GM21367 (cell line): Measurements from ENCODE around the gene CLPSL1.
A peak's percentile ranks its signal among the peaks of the same experiment; 100 is the strongest.
"Not testable (repeated sequence)": the region's sequence is repeated elsewhere in the genome, so short reads cannot be mapped to it uniquely, and the experiment has no call there.

Source experiments
- ATAC-seq: cut with Tn5 transposase; IDR thresholded peaks from one replicate; pipeline ENCODE4 v1.9.1; 2021; ENCODE audit not compliant: unreplicated experiment

CLPSL1 gene

GRCh38 chr6:35780719-35781118, at the start of gene CLPSL1:
Gene CLPSL1 (plus strand): TSS chr6:35781019. CDS start chr6:35781111, 92 bp downstream.
- ATAC-seq = no peak

DNA sequence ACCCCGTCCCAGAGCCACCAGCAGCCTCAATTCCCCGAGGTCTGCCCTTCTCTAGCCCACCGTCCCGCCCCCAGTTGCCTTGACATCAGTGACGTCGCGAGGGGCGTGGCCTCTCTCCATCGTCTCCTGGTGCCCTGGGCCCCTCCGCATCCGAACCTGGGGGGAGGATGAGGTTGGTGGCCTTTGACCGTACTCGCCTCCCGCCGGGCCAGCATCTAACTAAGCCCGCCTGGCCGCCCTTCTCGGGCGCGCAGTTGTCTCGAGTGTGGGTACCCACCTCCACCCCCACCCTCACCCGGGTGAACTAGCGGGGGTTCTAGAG, 49.4 kb upstream of the CLPSL1 start:
- peak; percentile 24 for ATAC-seq

GRCh38 chr6:35731736-35732532, 48.9 kb upstream of the CLPSL1 start:
- ATAC-seq = peak; percentile 40

DNA sequence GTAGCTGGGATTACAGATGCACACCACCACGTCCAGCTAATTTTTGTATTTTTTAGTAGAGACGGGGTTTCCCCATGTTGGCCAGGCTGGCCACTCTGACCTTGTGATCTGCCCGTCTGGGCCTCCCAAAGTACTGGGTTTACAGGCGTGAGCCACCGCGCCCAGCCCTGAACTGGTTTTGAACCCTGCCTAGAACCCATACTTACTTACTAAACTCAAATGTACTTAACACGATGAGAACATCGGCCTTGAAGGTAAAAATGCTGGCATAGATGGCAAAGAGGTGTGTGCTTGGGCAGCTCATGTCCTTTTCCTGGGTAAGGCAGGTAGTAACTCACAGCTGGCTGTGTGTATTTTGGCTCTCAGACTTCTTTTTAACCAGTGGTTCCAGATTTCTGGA, 47.2 kb upstream of the CLPSL1 start:
- ATAC-seq = no peak

GRCh38 chr6:35734319-35734718, 46.5 kb upstream of the CLPSL1 start:
- not testable (repeated sequence) for ATAC-seq

GRCh38 chr6:35735452-35735851, 45.4 kb upstream of the CLPSL1 start:
- ATAC-seq = no peak

- ATAC-seq = no peak
These were observed 44.4 kb upstream of the CLPSL1 start for GRCh38 chr6:35736253-35736894.

GRCh38 chr6:35736982-35737412, 43.8 kb upstream of the CLPSL1 start, which contains the start of gene ARMC12:
Gene ARMC12 (plus strand): TSS chr6:35737032. CDS start chr6:35737109, 77 bp downstream.
- no peak for ATAC-seq

DNA sequence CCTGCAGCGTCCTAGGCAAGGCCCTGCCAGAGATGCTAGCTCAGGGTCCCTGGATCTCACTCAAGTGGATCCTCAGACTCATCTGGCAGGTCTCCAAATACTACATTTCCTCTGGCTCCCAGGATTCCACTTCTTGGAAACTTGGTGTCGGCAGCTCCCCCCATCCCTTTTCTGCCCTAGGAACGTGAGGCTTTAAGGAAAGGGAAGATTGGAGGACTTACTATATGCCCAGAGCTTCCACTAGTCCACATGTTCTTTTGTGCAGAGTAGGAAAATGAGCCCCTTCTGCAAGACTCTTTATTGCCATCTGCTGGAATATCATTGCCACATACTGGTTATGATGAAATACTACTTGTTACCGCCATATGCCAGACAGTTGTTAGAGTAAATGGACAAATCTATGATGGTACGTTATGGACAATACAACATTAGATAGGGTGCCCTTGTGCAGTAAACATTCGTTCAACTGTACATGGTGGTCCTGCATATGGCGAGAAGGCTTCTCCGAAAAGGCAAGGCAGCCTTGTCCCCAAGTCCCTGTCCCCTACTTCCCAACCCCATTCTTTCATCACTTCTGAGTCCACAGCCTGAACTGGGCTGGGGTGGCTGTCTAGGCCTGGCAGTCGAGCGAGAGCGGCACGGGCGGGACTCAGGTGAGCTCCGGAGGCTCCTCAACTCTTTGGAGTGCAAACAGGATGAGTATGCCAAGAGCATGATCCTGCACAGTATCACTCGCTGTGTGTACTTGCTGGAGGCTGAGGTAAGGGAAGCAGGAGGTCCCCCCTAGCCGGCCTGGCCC, 43.2 kb upstream of the CLPSL1 start:
- no peak for ATAC-seq

- ATAC-seq = no peak
These were observed 40.9 kb upstream of the CLPSL1 start for GRCh38 chr6:35739645-35740524.

DNA sequence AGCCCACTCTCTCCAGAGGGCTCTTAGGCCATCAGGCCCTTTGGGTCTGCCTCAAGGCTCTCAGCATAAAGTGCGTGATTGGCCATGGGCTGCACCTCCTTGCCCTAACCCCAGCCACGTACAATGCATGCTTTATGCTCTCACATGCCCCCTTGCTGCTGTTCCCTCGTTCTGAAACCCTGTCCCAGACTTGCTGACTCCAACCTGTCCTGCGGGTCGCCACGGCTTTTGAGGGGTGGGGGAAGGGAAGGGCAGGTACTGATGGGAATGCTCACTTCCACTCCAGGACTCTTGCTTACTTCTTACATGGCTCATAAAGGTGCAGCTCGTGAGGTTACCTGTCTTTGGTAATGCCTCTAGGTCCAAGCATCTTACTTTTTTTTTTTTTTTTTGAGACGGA, 38.0 kb upstream of the CLPSL1 start:
- ATAC-seq = no peak

GRCh38 chr6:35745509-35745908, 35.3 kb upstream of the CLPSL1 start:
- ATAC-seq = no peak

- ATAC-seq = no peak
These were observed 34.3 kb upstream of the CLPSL1 start for GRCh38 chr6:35746516-35746915.

DNA sequence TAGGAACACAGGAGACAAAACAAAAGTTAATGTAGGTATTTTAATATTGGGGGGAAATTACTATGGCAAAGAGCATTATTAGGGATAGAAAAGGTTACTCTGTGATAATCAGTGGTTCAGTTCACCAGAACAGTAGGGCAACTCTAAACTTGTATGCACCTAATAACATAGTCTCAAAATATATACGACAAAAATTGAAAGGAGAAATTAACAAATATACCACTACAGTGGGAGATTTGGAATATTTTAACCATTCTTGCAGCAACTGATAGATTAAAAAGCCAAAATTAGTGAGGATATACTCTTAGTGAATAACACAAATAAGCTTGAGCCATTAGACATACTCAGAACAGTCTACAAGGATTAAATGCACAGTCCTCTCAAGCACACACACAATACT, 32.9 kb upstream of the CLPSL1 start:
- no peak for ATAC-seq

DNA sequence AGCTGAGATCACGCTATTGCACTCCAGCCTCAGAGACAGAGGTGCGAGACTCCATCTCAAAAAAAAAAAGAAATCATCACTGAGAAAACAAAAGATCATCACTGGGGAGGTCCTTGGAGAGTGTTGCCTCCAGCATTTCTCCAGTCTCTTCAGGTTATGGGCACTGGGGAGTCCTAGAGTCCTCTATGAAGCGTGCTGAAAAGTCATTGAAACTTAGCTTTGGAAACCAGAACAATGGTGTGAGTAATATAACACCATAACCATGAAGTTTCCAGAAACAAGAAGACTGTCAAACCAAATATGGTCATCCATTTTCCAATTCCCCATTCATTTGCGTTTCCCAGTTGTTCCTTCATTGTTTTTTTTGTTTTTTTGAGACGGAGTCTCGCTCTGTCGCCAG, 30.3 kb upstream of the CLPSL1 start:
- ATAC-seq = no peak

DNA sequence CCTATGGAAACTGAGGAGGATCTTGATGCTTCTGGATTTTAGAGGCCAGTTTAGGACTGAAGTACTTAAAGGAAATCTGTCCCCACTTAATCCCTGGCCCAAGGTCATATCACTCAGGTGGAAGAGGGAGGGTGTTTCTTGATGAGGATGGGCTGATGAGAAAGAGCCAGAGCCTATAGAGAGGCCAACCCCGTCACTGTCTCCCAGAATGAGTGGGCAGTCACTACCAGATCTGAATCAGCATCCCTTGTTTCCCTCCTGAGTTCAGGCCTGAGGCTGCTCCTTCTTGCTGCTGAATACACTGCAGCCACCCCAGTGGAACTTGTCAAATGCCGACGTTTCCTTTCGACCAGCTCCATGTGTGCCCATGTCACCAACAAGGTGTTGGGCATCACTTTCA, 29.2 kb upstream of the CLPSL1 start:
- no peak for ATAC-seq

DNA sequence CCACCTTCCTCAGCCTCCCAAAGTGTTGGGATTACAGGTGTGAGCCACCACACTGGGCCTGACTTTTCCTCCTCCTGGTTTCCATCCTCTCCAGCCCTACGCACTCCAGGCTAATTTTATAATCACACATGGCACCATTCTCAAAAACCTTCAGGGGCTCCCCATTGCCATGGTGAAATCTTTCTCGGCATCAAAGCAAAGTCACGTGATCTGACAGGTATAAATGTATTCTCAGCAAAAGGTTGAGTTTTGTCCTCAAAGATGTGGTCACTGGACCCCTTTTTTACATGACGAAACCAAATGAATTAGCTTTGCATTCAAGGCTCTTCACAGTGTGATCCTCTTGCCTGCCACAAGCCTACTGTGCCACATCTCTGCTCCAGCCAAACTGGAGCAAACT, 28.5 kb upstream of the CLPSL1 start:
- no peak for ATAC-seq

DNA sequence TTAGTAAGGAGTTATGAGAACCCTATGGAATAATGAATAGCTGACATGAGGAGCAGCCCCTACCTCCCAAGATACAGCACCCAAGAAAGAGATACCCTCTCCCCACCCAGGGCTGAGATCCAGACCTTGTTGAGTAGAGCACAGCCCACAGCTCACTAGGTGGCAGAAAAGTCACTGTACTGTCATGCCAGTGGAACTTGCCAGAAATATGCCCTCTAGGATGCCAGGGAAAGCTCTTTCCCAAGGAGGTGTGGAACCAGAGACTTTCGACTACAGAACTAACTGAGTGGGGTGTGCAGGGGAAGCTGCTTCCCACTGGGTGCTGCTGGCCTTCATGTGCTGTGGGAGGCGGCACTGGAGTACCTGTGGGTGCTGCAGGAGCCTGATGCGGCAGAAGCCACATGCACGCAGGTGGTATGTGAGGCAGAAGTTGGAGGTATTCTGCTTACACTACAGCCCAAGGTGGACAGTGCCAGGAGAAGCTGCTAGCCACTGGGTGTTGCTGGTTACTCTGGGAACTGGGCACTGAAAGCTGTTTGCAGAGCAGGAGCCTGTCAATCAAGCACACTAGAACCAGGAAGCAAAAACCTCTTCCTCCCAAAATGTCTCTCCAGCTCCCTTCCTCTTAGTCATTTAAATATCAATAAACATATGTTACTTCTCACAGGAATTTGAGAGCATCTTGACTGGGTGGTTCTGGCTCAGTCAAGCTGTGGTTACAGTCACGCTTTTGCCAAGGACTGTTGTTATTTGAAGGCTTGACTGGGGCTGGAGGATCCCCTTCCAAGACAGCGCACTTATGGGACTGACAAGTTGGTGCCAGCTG, 26.2 kb upstream of the CLPSL1 start:
- no peak for ATAC-seq

GRCh38 chr6:35755278-35755924, 25.4 kb upstream of the CLPSL1 start:
- no peak for ATAC-seq
